ENCODE data around the gene CD4.

DNA sequence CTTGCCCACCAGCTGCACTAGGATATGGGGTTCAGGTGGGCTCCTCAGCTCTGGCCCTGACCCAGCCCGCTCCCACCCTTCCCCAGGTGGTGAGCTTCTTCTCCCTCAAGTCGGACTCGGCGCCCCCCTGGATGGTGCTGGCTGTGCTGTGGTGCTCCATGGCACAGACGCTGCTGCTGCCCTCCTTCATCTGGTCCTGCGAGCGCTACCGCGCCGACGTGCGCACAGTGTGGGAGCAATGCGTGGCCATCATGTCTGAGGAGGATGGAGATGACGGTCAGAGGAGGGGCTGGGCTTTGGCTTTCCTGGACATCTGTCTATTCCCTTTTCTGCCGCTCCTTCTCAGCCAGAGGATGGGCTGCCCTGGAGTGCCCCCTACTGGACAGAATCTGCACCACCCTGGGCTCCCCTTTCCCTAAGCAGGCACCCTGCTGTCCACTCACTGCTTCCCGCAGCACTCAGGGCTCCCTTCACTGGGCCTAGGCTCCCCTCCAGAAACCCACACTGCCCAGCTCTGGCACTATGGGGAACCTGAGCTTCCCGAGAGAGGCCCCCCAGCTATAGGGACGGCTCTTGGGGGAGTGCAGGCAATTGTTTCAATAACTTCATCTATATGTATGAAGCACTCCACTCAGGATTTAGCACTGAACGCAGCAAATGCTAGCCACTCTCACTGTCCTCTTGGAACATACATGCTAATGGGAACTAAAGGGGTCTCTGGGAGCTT is 36.2 kb downstream of the CD4 start:
- TF ChIP-seq CTCF (IDR thresholded peaks at IDR 0.05) = peak; percentile 78 to 96 (median 92)
- no peak for TF ChIP-seq POLR2A (IDR thresholded peaks at IDR 0.05)

Measured in adrenal gland (tissue), 5 donors.